Measurements from ENCODE around the gene LAMC3. TPM values are rescaled to one million over a fixed set of nuclear protein-coding genes. Genes with fewer than 3 reads are reported as not detected.

LAMC3 gene
- total RNA-seq, 1 experiment from 2014 or later, result 4.6 TPM

- CTCF ChIA-PET, result no interaction called here
- POLR2A ChIA-PET (ENCODE audit: unreplicated experiment), result no interaction called here
Measured at GRCh38 chr9:131111854-131112311, 102.9 kb downstream of the LAMC3 start.

DNA sequence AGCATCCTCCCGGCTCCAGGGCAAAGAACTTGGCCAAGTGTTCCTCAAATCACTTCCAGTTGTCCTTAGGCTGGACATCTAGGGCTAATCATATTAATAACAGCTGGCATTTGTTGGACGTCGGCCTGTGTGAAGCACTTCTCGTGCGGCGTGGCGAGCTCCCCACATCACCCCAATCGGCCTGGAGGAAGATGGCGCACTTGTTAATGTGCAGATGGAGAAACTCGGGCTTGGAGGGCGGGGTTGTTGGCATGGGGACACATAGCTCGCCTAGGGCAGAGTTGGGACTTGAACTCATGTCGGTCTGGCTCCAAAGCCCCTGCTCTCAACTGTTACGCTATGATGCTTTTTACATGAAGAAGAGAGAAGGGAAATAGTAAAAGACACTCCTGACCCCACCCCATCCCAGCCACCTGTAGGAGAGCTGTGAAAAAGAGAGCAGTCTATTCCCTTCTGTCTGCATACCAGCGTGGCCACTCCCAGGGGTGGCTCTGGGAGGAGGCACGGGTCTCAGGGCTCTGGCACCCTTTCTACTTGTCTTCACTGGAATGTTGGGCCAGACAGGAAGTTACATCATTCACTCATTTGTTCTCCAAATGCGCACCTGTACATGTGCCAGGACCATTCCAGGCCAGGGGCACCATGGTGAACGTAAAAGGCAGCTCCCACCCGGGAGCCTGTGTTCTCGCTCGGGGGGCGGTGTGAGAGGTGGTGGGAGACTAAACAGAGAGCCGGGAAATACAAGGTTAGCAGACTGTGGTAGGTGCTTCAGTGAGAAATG is 103.6 kb downstream of the LAMC3 start:
- Histone ChIP-seq H3K9me2 (replicated peaks; ENCODE audit: low read length) (no peaks in the 10 kb centered on the region), H3K36me3 (ENCODE audit: low read depth, low read length) (no peaks in the 10 kb centered on the region), H3K4me3 (ENCODE audit: low read length) (no peak overlapping the region), H3K4me1 (ENCODE audit: insufficient read depth, low read length) (no peaks in the 10 kb centered on the region), H3F3A (ENCODE audit: low read length, unreplicated experiment) (no peaks in the 10 kb centered on the region), H3K4me2 (ENCODE audit: low read length) (no peak overlapping the region), H3K9ac (ENCODE audit: low read length) (no peak overlapping the region), H3K27me3 (ENCODE audit: low read length) (no peaks in the 10 kb centered on the region), H3K79me2 (ENCODE audit: low read length) (no peaks in the 10 kb centered on the region), H2AFZ (ENCODE audit: low read length) (no peak overlapping the region), H3K9me3 (ENCODE audit: low read length) (no peaks in the 10 kb centered on the region), H4K20me1 (ENCODE audit: low read length) (no peaks in the 10 kb centered on the region), H3K27ac (ENCODE audit: low read length) (no peak overlapping the region)
- BruUV-seq (replicated peaks), result no TSS peak
- DNase-seq (no peak), ATAC-seq (no peak)
- no peak for TF ChIP-seq EZH2phosphoT487 (IDR thresholded peaks at IDR 0.05; ENCODE audit: borderline replicate concordance, low read length)
- TF ChIP-seq EZH2 (IDR thresholded peaks at IDR 0.05; ENCODE audit: low read length, unreplicated experiment), result no peak
- ChIA-PET CTCF (no interaction called here), POLR2A (ENCODE audit: unreplicated experiment) (no interaction called here)
- intact Hi-C loops (cut with micrococcal nuclease), result no loop called here

More at GRCh38 chr9:131111854-131112311, 102.9 kb downstream of the LAMC3 start:
- no TSS peak for BruUV-seq (replicated peaks)
- Histone ChIP-seq H3K9me3 (ENCODE audit: low read length) (no peaks in the 10 kb centered on the region), H3K4me1 (ENCODE audit: insufficient read depth, low read length) (no peaks in the 10 kb centered on the region), H3K27me3 (ENCODE audit: low read length) (no peaks in the 10 kb centered on the region), H3K4me3 (ENCODE audit: low read length) (no peak overlapping the region), H3K27ac (ENCODE audit: low read length) (no peak overlapping the region), H3K9me2 (replicated peaks; ENCODE audit: low read length) (no peaks in the 10 kb centered on the region), H2AFZ (ENCODE audit: low read length) (no peak overlapping the region), H4K20me1 (ENCODE audit: low read length) (no peaks in the 10 kb centered on the region), H3F3A (ENCODE audit: low read length, unreplicated experiment) (no peaks in the 10 kb centered on the region), H3K4me2 (ENCODE audit: low read length) (no peak overlapping the region), H3K36me3 (ENCODE audit: low read depth, low read length) (no peaks in the 10 kb centered on the region), H3K79me2 (ENCODE audit: low read length) (no peaks in the 10 kb centered on the region), H3K9ac (ENCODE audit: low read length) (no peak overlapping the region)
- DNase-seq (no peak), ATAC-seq (no peak)
- TF ChIP-seq EZH2phosphoT487 (IDR thresholded peaks at IDR 0.05; ENCODE audit: borderline replicate concordance, low read length), result no peak
- TF ChIP-seq CTCF (conservative IDR thresholded peaks at IDR 0.05; ENCODE audit: low read depth, low read length), result no peak
- no peak for TF ChIP-seq EZH2 (IDR thresholded peaks at IDR 0.05; ENCODE audit: low read length, unreplicated experiment)
- intact Hi-C loops (cut with micrococcal nuclease), result no loop called here

DNA sequence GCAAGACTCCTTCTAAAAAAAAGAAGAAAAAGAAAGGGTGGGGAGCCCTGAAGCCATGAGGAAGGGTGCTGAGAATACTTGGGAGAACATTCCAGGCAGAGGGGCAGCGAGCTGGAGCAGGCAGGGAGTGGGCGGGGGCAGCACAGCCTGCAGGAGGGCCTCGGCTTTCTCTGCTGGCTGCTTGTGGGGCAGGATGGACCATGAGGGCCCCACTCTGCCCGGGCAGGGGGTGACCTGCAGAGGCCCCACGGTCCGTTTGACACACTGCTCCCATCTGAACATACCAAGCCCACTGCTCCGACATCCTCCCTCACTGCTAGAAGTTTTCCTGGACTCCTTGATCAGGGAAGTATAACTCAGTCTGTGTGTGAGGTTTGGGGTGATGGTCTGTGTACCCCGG is 104.7 kb downstream of the LAMC3 start:
- Histone ChIP-seq H3K79me2 (ENCODE audit: low read length) (no peaks in the 10 kb centered on the region), H3K9ac (ENCODE audit: low read length) (no peak overlapping the region), H3F3A (ENCODE audit: low read length, unreplicated experiment) (no peaks in the 10 kb centered on the region), H4K20me1 (ENCODE audit: low read length) (no peaks in the 10 kb centered on the region), H3K9me2 (replicated peaks; ENCODE audit: low read length) (no peaks in the 10 kb centered on the region), H3K27ac (ENCODE audit: low read length) (no peak overlapping the region), H3K4me3 (ENCODE audit: low read length) (no peak overlapping the region), H3K36me3 (ENCODE audit: low read depth, low read length) (no peaks in the 10 kb centered on the region), H3K9me3 (ENCODE audit: low read length) (no peaks in the 10 kb centered on the region), H3K27me3 (ENCODE audit: low read length) (no peaks in the 10 kb centered on the region), H2AFZ (ENCODE audit: low read length) (no peak overlapping the region), H3K4me1 (ENCODE audit: insufficient read depth, low read length) (no peaks in the 10 kb centered on the region), H3K4me2 (ENCODE audit: low read length) (no peak overlapping the region)
- BruUV-seq (replicated peaks), result no TSS peak
- ATAC-seq (no peak), DNase-seq (no peak)
- CTCF ChIA-PET, result no interaction called here
- POLR2A ChIA-PET (ENCODE audit: unreplicated experiment), result no interaction called here
- intact Hi-C loops (cut with micrococcal nuclease), result no loop called here
- TF ChIP-seq EZH2phosphoT487 (IDR thresholded peaks at IDR 0.05; ENCODE audit: borderline replicate concordance, low read length) (no peak), EZH2 (IDR thresholded peaks at IDR 0.05; ENCODE audit: low read length, unreplicated experiment) (no peak), CTCF (conservative IDR thresholded peaks at IDR 0.05; ENCODE audit: low read depth, low read length) (no peak)
